ENCODE results near the gene FLRT1.

DNA sequence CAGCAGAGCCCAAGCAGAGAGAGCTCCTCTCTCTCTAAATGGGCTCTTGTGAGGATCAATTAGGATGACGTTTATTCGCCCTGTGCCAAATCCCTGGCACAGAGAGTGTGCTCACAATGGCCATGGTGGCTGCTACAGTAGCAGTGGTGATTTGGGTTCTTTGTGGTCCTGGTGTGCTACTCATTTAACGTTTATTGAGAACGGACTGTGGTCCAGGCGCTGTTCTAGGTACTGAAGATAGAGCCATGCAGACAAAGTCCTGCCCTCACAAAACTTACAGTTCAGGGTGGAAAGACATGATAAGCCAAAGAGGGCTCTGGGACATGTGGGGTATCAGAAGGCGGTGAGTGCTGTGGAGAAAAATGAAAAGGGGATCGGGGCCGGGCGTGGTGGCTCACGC, 44.2 kb upstream of the FLRT1 start:
- TF ChIP-seq, protein P1, sequence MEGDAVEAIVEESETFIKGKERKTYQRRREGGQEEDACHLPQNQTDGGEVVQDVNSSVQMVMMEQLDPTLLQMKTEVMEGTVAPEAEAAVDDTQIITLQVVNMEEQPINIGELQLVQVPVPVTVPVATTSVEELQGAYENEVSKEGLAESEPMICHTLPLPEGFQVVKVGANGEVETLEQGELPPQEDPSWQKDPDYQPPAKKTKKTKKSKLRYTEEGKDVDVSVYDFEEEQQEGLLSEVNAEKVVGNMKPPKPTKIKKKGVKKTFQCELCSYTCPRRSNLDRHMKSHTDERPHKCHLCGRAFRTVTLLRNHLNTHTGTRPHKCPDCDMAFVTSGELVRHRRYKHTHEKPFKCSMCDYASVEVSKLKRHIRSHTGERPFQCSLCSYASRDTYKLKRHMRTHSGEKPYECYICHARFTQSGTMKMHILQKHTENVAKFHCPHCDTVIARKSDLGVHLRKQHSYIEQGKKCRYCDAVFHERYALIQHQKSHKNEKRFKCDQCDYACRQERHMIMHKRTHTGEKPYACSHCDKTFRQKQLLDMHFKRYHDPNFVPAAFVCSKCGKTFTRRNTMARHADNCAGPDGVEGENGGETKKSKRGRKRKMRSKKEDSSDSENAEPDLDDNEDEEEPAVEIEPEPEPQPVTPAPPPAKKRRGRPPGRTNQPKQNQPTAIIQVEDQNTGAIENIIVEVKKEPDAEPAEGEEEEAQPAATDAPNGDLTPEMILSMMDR (conservative IDR thresholded peaks at IDR 0.05; ENCODE audit: low read depth in 2 of 2): no peak
- TF ChIP-seq REST (IDR thresholded peaks at IDR 0.05; ENCODE audit: unreplicated experiment): no peak
- TF ChIP-seq POLR2AphosphoS5 (IDR thresholded peaks at IDR 0.05; ENCODE audit: low read depth): no peak
- TF ChIP-seq CREB1 (CRISPR knock-in tag; IDR thresholded peaks at IDR 0.05; ENCODE audit: low read depth): no peak
- no peak for TF ChIP-seq EZH2 (IDR thresholded peaks at IDR 0.05; ENCODE audit: low read depth, unreplicated experiment)
- TF ChIP-seq EZH2phosphoT487 (IDR thresholded peaks at IDR 0.05; ENCODE audit: unreplicated experiment): no peak
- TF ChIP-seq JUNB (IDR thresholded peaks at IDR 0.05; ENCODE audit: unreplicated experiment): no peak
- no peak for TF ChIP-seq ZNF114 (CRISPR knock-in tag; IDR thresholded peaks at IDR 0.05)
- no peak for TF ChIP-seq STAT1 (IDR thresholded peaks at IDR 0.05; ENCODE audit: unreplicated experiment)
- no peak for TF ChIP-seq ETS1 (IDR thresholded peaks at IDR 0.05)
- no peak for TF ChIP-seq ZNF462 (CRISPR knock-in tag; IDR thresholded peaks at IDR 0.05)
- TF ChIP-seq NANOG (IDR thresholded peaks at IDR 0.05; ENCODE audit: borderline replicate concordance): no peak
- TF ChIP-seq ZNF331 (CRISPR knock-in tag; IDR thresholded peaks at IDR 0.05; ENCODE audit: low read depth): no peak
